ENCODE results near the gene VAPB.

The VAPB gene

DNA sequence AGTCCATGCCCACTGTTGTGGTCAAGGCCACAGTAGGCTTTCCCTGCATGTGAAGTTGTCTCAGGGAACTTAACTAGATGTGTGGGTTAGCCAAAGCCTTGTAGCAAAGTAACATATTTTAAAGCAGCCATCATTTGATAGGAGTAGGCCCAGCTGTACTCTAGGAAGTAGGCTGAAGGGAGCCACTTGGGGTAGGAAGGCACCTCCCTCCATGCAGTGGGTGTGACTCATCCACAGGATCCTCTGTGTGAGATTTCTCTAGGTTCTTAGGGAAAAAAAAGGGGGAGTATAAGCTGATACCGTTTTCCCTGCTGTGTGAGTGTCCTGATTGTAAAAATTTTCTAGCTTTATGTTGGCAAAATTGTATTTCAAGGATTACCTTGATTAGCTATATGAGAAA lies 44.7 kb downstream of the VAPB start:
- H3K4me3 ChIP-seq (replicated peaks in 1 of 2; ENCODE audit: low read depth in 2 of 2, low read length in 2 of 2): no peak overlapping the region
- TF ChIP-seq, protein P1, sequence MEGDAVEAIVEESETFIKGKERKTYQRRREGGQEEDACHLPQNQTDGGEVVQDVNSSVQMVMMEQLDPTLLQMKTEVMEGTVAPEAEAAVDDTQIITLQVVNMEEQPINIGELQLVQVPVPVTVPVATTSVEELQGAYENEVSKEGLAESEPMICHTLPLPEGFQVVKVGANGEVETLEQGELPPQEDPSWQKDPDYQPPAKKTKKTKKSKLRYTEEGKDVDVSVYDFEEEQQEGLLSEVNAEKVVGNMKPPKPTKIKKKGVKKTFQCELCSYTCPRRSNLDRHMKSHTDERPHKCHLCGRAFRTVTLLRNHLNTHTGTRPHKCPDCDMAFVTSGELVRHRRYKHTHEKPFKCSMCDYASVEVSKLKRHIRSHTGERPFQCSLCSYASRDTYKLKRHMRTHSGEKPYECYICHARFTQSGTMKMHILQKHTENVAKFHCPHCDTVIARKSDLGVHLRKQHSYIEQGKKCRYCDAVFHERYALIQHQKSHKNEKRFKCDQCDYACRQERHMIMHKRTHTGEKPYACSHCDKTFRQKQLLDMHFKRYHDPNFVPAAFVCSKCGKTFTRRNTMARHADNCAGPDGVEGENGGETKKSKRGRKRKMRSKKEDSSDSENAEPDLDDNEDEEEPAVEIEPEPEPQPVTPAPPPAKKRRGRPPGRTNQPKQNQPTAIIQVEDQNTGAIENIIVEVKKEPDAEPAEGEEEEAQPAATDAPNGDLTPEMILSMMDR (IDR thresholded peaks at IDR 0.05; ENCODE audit: low read depth, low read length): no peak
- DNase-seq (ENCODE audit: low read depth in 2 of 2): peak; percentile 74 to 78

DNA sequence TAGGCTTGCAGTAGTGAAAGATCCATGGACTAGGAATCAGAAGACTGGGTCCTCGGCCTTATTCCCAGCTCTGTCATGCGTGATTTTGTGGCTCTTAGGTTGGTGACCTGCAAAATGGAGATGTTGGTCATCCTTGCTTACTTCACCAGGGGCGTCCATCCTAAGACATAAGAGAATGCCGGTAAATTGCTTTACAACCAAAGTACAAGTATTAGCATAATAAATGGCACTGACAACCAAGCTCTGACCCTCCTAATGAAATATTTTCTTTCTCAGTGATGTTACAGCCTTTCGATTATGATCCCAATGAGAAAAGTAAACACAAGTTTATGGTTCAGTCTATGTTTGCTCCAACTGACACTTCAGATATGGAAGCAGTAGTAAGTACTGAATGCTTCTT lies 45.3 kb downstream of the VAPB start:
- no peak for DNase-seq (ENCODE audit: low read depth in 2 of 2)
- TF ChIP-seq, protein P1 (IDR thresholded peaks at IDR 0.05; ENCODE audit: low read depth, low read length): no peak
- H3K4me3 ChIP-seq (replicated peaks in 1 of 2; ENCODE audit: low read depth in 2 of 2, low read length in 2 of 2): no peak overlapping the region

DNA sequence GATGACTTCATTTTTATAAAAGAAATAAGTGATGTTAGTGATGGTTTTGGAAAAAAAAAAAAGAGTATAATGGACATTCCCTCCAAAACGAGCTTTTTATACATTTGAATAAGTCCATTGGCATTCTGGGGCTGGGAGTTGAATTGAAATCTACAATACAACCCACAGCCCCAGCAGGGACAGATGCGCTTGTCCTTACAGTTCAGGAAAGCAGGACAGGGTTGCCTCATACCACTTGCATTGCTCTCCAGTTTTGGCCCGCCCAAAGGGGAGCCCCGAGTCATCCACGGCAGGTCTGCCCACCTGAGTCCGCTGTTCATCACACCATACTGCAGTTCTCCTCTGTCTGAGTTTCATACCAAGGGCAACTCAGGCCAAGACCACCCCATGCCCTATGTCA lies 46.2 kb downstream of the VAPB start:
- no peak for DNase-seq (ENCODE audit: low read depth in 2 of 2)
- no peak overlapping the region for H3K4me3 ChIP-seq (replicated peaks in 1 of 2; ENCODE audit: low read depth in 2 of 2, low read length in 2 of 2)
- TF ChIP-seq, protein P1 (IDR thresholded peaks at IDR 0.05; ENCODE audit: low read depth, low read length): no peak

DNA sequence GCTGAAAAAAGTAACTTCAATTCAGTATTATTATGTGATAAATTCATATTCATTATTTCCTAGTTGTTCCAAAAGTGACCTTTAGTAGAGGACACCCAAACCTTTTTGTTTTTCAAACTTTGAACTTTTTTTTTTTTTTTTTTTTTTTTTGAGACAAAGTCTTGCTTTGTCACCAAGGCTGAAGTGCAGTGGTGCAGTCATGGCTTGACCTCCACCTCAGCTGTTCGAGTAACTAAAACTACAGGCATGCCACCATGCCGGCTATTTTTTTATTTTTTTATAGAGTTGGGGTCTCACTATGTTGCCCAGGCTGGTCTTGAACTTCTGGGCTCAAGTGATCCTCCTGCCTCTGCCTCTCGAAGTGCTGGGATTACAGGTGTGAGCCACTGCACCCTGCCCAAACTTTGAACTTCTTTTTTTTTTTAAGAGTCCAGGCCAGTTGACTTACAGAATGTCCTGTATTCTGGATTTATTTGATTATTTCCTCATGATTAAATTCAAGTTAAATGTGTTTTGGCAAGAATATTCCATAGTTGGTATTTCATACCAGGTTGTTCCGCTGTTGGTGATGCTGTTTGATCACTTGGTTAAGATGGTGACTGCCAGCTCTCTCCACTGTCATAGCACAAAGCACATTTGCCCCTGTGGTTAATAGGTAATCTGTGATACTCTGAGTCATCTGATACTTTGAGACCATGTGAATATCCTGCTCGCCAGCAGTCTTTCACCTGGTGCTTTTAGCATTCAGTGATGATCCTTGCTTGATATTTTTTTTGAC lies 48.0 kb downstream of the VAPB start:
- no peak for DNase-seq (ENCODE audit: low read depth in 2 of 2)
- H3K4me3 ChIP-seq (replicated peaks in 1 of 2; ENCODE audit: low read depth in 2 of 2, low read length in 2 of 2): no peak overlapping the region
- TF ChIP-seq, protein P1 (IDR thresholded peaks at IDR 0.05; ENCODE audit: low read depth, low read length): no peak

DNA sequence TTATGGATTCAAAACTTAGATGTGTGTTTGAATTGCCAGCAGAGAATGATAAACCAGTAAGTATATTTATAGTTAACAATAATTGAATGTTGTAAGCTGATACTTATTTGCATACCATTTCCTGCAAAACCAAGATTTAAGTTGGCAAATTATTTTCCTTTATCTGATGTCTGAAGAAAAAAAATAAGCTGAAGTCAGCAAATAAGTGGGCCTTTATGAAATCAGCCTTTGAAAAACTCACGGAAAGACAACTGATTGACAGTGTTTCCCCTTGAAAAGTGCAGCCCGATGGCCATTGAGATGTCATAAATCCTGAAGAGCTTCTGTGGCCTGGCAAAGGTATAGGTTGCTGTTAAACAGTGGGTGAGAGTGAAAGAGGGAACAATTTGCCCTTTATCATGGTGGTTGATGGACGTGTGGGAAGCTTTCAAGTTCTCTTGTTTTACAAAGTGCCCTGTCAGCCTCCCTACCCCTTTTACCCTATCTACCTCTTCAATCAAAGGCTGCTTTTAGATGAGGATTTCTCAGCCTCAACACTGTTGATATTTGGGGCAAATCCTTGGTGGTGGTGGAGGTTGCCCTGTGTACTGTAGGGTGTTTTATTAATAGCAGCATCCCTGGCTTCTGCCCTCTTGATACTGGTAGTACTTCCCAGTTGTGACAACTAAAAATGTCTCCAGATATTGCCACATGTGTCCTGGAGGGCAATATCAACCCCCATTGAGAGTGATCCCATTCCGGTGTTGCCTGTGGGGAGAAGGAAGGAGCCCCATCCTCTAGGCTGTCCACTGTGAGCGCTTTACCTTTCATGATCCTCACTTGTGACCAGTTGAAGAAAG lies 50.2 kb downstream of the VAPB start:
- no peak overlapping the region for H3K4me3 ChIP-seq (replicated peaks in 1 of 2; ENCODE audit: low read depth in 2 of 2, low read length in 2 of 2)
- no peak for DNase-seq (ENCODE audit: low read depth in 2 of 2)
- TF ChIP-seq, protein P1 (IDR thresholded peaks at IDR 0.05; ENCODE audit: low read depth, low read length): no peak

DNA sequence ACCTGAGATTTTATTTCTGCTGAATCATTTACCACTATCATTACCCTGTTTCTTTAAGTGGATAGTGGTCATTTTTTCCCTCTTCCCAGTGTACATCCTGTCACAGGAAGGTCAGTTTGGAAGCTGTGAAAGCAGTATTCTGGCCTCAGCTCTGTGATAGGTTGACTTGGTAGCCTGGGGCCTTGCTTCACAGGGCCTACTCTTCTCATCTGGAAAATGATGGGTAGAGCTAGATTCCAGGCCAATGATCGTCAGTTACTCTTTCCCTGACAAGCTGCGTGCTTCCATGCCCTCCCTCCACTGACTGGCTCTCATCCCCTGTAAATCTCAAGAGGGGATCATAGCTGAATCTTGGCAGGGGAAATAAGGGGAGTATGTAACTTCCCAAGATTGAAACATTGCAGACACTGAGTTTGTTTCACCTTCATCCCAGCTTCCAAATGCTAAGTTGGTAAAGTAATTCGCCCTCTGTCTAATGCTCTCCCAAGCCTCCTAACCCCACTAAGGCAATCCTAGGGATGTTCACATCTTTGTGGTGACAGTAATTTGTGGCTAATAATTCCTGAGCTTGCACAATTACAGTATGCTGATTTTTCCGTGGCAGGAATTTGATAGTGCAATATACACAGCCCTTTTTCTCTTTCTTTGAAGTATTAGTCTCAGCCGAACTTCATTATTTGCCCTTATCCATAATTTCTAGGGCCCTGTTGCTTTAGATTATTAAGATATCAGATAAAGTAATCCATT lies 51.2 kb downstream of the VAPB start:
- TF ChIP-seq, protein P1 (IDR thresholded peaks at IDR 0.05; ENCODE audit: low read depth, low read length): no peak
- peak; percentile 16 to 25 for DNase-seq (ENCODE audit: low read depth in 2 of 2)
- no peak overlapping the region for H3K4me3 ChIP-seq (replicated peaks in 1 of 2; ENCODE audit: low read depth in 2 of 2, low read length in 2 of 2)

Data from cardiac fibroblast (primary cell).